ENCODE measurements around the gene ABCC6. TPM values are rescaled to one million over a fixed set of nuclear protein-coding genes. Genes with fewer than 3 reads are reported as not detected.
"Not testable (repeated sequence)": the region's sequence is repeated elsewhere in the genome, so short reads cannot be mapped to it uniquely, and the experiment has no call there.

ABCC6 gene
- polyA plus RNA-seq, 1 donor, result 88.3 TPM

GRCh38 chr16:16105646-16106045 lies 117.6 kb downstream of the ABCC6 start:
- whole genome bisulfite sequencing (ENCODE audit: insufficient coverage, low lambda C conversion rate), result 100% methylated on average over 2 of the region's 14 CpGs
- H3K27me3 ChIP-seq (ENCODE audit: control insufficient read depth, insufficient read depth, low read length), result no peaks in the 10 kb centered on the region
- H3K36me3 ChIP-seq (ENCODE audit: control insufficient read depth, insufficient read depth, low read length), result peaks cover 6% of the 10 kb centered on the region
- no peak overlapping the region for H3K4me3 ChIP-seq (ENCODE audit: low read length)
- no peaks in the 10 kb centered on the region for H3K4me1 ChIP-seq (ENCODE audit: control insufficient read depth, insufficient read depth, low read length)
- no peaks in the 10 kb centered on the region for H3K9me3 ChIP-seq (ENCODE audit: control insufficient read depth, low read depth, low read length)
- no peak overlapping the region for H3K27ac ChIP-seq (ENCODE audit: low read length)
- DNase-seq, result no peak

DNA sequence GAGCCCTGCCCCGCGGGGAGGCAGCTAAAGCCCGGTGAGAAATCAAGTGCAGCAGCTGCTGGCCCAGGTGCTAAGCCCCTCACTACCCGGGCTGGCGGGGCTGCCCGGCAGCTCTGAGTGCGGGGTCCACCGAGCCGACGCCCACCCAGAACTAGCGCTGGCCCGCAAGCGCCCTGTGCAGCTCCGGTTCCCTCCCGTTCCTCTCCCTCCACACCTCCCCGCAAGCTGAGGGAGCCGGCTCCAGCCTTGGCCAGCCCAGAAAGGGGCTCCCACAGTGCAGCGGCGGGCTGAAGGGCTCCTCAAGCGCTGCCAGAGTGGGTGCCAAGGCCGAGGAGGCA lies 118.5 kb downstream of the ABCC6 start:
- not testable (repeated sequence) for H3K4me3 ChIP-seq (ENCODE audit: low read length); H3K36me3 ChIP-seq (ENCODE audit: control insufficient read depth, insufficient read depth, low read length); H3K27me3 ChIP-seq (ENCODE audit: control insufficient read depth, insufficient read depth, low read length); DNase-seq; H3K9me3 ChIP-seq (ENCODE audit: control insufficient read depth, low read depth, low read length); H3K27ac ChIP-seq (ENCODE audit: low read length); H3K4me1 ChIP-seq (ENCODE audit: control insufficient read depth, insufficient read depth, low read length)
- no CpG with 5 or more reads among the region's 21 CpGs for WGBS (ENCODE audit: insufficient coverage, low lambda C conversion rate)

GRCh38 chr16:16104132-16104803 lies 119.0 kb downstream of the ABCC6 start:
- not testable (repeated sequence) for H3K27ac ChIP-seq (ENCODE audit: low read length); H3K27me3 ChIP-seq (ENCODE audit: control insufficient read depth, insufficient read depth, low read length); DNase-seq; H3K36me3 ChIP-seq (ENCODE audit: control insufficient read depth, insufficient read depth, low read length); H3K4me3 ChIP-seq (ENCODE audit: low read length); H3K9me3 ChIP-seq (ENCODE audit: control insufficient read depth, low read depth, low read length); H3K4me1 ChIP-seq (ENCODE audit: control insufficient read depth, insufficient read depth, low read length)
- WGBS (ENCODE audit: insufficient coverage, low lambda C conversion rate), result no CpG with 5 or more reads among the region's 16 CpGs

DNA sequence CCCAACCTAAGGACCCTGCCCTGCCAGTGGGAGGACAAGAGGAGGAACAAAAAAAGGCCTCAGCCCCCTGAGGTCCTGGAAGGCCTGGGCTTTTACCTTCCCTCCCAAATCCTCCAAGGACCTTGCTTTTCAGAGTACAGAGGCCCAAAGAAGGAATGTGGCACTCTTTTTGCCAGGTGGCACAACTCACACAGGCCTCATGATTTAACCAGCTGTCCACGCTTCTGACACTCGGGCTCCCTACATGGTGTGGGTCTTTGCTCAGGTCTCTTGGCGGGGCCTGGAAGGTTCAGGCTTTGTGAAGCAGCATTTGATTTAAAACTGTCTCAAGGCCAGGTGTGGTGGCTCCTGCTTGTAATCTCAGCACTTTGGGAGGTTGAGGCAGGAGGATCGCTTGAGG lies 120.6 kb downstream of the ABCC6 start:
- H3K9me3 ChIP-seq (ENCODE audit: control insufficient read depth, low read depth, low read length), result no peaks in the 10 kb centered on the region
- H3K36me3 ChIP-seq (ENCODE audit: control insufficient read depth, insufficient read depth, low read length), result peaks cover 6% of the 10 kb centered on the region
- DNase-seq, result no peak
- no peaks in the 10 kb centered on the region for H3K4me1 ChIP-seq (ENCODE audit: control insufficient read depth, insufficient read depth, low read length)
- no peak overlapping the region for H3K4me3 ChIP-seq (ENCODE audit: low read length)
- no CpG with 5 or more reads among the region's 4 CpGs for WGBS (ENCODE audit: insufficient coverage, low lambda C conversion rate)
- no peak overlapping the region for H3K27ac ChIP-seq (ENCODE audit: low read length)
- H3K27me3 ChIP-seq (ENCODE audit: control insufficient read depth, insufficient read depth, low read length), result no peaks in the 10 kb centered on the region

GRCh38 chr16:16101585-16101984 lies 121.7 kb downstream of the ABCC6 start:
- Histone ChIP-seq H3K4me3 (ENCODE audit: low read length) (no peak overlapping the region), H3K27ac (ENCODE audit: low read length) (no peak overlapping the region), H3K36me3 (ENCODE audit: control insufficient read depth, insufficient read depth, low read length) (peaks cover 4% of the 10 kb centered on the region), H3K27me3 (ENCODE audit: control insufficient read depth, insufficient read depth, low read length) (no peaks in the 10 kb centered on the region), H3K9me3 (ENCODE audit: control insufficient read depth, low read depth, low read length) (no peaks in the 10 kb centered on the region), H3K4me1 (ENCODE audit: control insufficient read depth, insufficient read depth, low read length) (no peaks in the 10 kb centered on the region)
- WGBS (ENCODE audit: insufficient coverage, low lambda C conversion rate), result no CpG with 5 or more reads among the region's 5 CpGs
- DNase-seq, result no peak

GRCh38 chr16:16100631-16101030 lies 122.7 kb downstream of the ABCC6 start:
- peaks cover 4% of the 10 kb centered on the region for H3K36me3 ChIP-seq (ENCODE audit: control insufficient read depth, insufficient read depth, low read length)
- no peaks in the 10 kb centered on the region for H3K4me1 ChIP-seq (ENCODE audit: control insufficient read depth, insufficient read depth, low read length)
- no peak for DNase-seq
- H3K27me3 ChIP-seq (ENCODE audit: control insufficient read depth, insufficient read depth, low read length), result no peaks in the 10 kb centered on the region
- H3K9me3 ChIP-seq (ENCODE audit: control insufficient read depth, low read depth, low read length), result no peaks in the 10 kb centered on the region
- no peak overlapping the region for H3K27ac ChIP-seq (ENCODE audit: low read length)
- H3K4me3 ChIP-seq (ENCODE audit: low read length), result no peak overlapping the region
- WGBS (ENCODE audit: insufficient coverage, low lambda C conversion rate), result 82% methylated on average over 2 of the region's 8 CpGs

- no peak for DNase-seq
- no peak overlapping the region for H3K4me3 ChIP-seq (ENCODE audit: low read length)
- H3K27ac ChIP-seq (ENCODE audit: low read length), result no peak overlapping the region
- no peaks in the 10 kb centered on the region for H3K27me3 ChIP-seq (ENCODE audit: control insufficient read depth, insufficient read depth, low read length)
- no CpG with 5 or more reads among the region's 4 CpGs for WGBS (ENCODE audit: insufficient coverage, low lambda C conversion rate)
- no peaks in the 10 kb centered on the region for H3K9me3 ChIP-seq (ENCODE audit: control insufficient read depth, low read depth, low read length)
- peaks cover 4% of the 10 kb centered on the region for H3K36me3 ChIP-seq (ENCODE audit: control insufficient read depth, insufficient read depth, low read length)
- H3K4me1 ChIP-seq (ENCODE audit: control insufficient read depth, insufficient read depth, low read length), result no peaks in the 10 kb centered on the region
Measured at GRCh38 chr16:16099320-16099719, 124.0 kb downstream of the ABCC6 start.

Other genes starting within 250 kb of the ABCC6 start
- 57.3 TPM for gene NOMO3, start 9.0 kb upstream of the ABCC6 start, polyA plus RNA-seq
- gene NPIPA7, start 155.6 kb upstream of the ABCC6 start, polyA plus RNA-seq, result 10.3 TPM

All from large intestine (tissue), 3 donors.